CD14-positive monocyte (primary cell): ENCODE measurements around the gene LSM10. TPM values are rescaled to one million over a fixed set of nuclear protein-coding genes. Genes with fewer than 3 reads are reported as not detected.
A peak's percentile ranks its signal among the peaks of the same experiment; 100 is the strongest.

Experiments used
- DNase-seq, 3 donors: peaks; one replicate each; pipeline ENCODE4 v3.0.0-alpha.2; 2011 to 2022
- H2AFZ ChIP-seq: 2 replicates; pipeline ENCODE4 v1.6.0; 2012; ENCODE audit warnings: mild to moderate bottlenecking, low read depth, low read length, inconsistent platforms; ENCODE audit not compliant: insufficient read depth, poor library complexity, severe bottlenecking
- H3K27ac ChIP-seq, 2 donors: 1 replicate in 1 of 2; 2 replicates in 1 of 2; pipeline ENCODE4 v1.5.1; 2012 to 2013; ENCODE audit warnings: low read length in 2 of 2, control low read depth in 1 of 2, inconsistent platforms in 1 of 2, low read depth in 1 of 2, mild to moderate bottlenecking in 1 of 2
- H3K27me3 ChIP-seq, 2 donors: one replicate each; pipeline versions ENCODE4 v1.6.0 to v1.6.1; 2011 to 2013; ENCODE audit warnings: low read length in 2 of 2; ENCODE audit not compliant: control insufficient read depth in 2 of 2, insufficient read depth in 2 of 2
- H3K36me3 ChIP-seq, 2 donors: replicated peaks in 1 of 2; 1 replicate in 1 of 2; 2 replicates in 1 of 2; pipeline versions ENCODE4 v1.5.1 to v1.6.1; 2012 to 2013; ENCODE audit warnings: low read length in 2 of 2, control low read depth in 1 of 2, inconsistent platforms in 1 of 2, mild to moderate bottlenecking in 1 of 2; ENCODE audit not compliant: insufficient read depth in 2 of 2, control insufficient read depth in 1 of 2
- H3K4me1 ChIP-seq, 2 donors: 1 replicate in 1 of 2; 2 replicates in 1 of 2; pipeline versions ENCODE4 v1.5.1 to v1.6.1; 2012 to 2013; ENCODE audit warnings: low read length in 2 of 2, control low read depth in 1 of 2, inconsistent platforms in 1 of 2, mild to moderate bottlenecking in 1 of 2, moderate library complexity in 1 of 2; ENCODE audit not compliant: insufficient read depth in 2 of 2, control insufficient read depth in 1 of 2
- H3K4me2 ChIP-seq: replicated peaks from 2 replicates; pipeline ENCODE3; 2012; ENCODE audit warnings: low read length, moderate library complexity, mild to moderate bottlenecking; ENCODE audit not compliant: poor library complexity, severe bottlenecking; ENCODE audit errors: extremely low read depth
- H3K4me3 ChIP-seq, 3 experiments: fragments of 200-600 bp in 1 of 3; sonication (generic) in 1 of 3; replicated peaks in 1 of 3; 1 replicate in 2 of 3; 2 replicates in 1 of 3; pipeline ENCODE4 v1.5.1; 2011 to 2013; ENCODE audit warnings: low read length in 3 of 3, mild to moderate bottlenecking in 3 of 3, control low read depth in 2 of 3, low read depth in 2 of 3, inconsistent platforms in 1 of 3, moderate library complexity in 1 of 3
- H3K79me2 ChIP-seq: 2 replicates; pipeline ENCODE4 v1.6.0; 2012; ENCODE audit warnings: mild to moderate bottlenecking, control low read depth, inconsistent platforms, low read length, moderate library complexity; ENCODE audit not compliant: insufficient read depth
- H3K9ac ChIP-seq: 2 replicates; pipeline ENCODE4 v1.6.0; 2017; ENCODE audit warnings: low read length, mild to moderate bottlenecking; ENCODE audit not compliant: insufficient read depth, poor library complexity, severe bottlenecking
- H3K9me3 ChIP-seq, 2 donors: replicated peaks in 1 of 2; 1 replicate in 1 of 2; 2 replicates in 1 of 2; pipeline versions ENCODE4 v1.5.1 to v1.6.1; 2012 to 2013; ENCODE audit warnings: low read length in 2 of 2, control low read depth in 1 of 2; ENCODE audit not compliant: control insufficient read depth in 1 of 2, insufficient read depth in 1 of 2
- H4K20me1 ChIP-seq: 2 replicates; pipeline ENCODE4 v1.6.0; 2012; ENCODE audit warnings: mild to moderate bottlenecking, low read length, control low read depth, moderate library complexity; ENCODE audit not compliant: insufficient read depth
- H3K27ac Mint-ChIP-seq, 7 donors: one replicate each; pipeline ENCODE4 v1.8.0; 2020; ENCODE audit warnings: mild to moderate bottlenecking in 7 of 7, mixed read lengths in 7 of 7, moderate library complexity in 6 of 7, inconsistent platforms in 2 of 7
- H3K27me3 Mint-ChIP-seq, 3 donors: one replicate each; pipeline ENCODE4 v1.8.0; 2021 to 2022; ENCODE audit warnings: low read depth in 3 of 3, mild to moderate bottlenecking in 3 of 3, mixed read lengths in 3 of 3, moderate library complexity in 3 of 3, inconsistent platforms in 1 of 3
- H3K36me3 Mint-ChIP-seq, 2 donors: one replicate each; pipeline ENCODE4 v1.8.0; 2020; ENCODE audit warnings: mixed read lengths in 2 of 2, inconsistent platforms in 1 of 2, mild to moderate bottlenecking in 1 of 2
- H3K4me1 Mint-ChIP-seq: one replicate; pipeline ENCODE4 v1.8.0; 2020; ENCODE audit warnings: mild to moderate bottlenecking, mixed read lengths
- H3K4me3 Mint-ChIP-seq, 2 donors: one replicate each; pipeline ENCODE4 v1.8.0; 2020; ENCODE audit warnings: mild to moderate bottlenecking in 2 of 2, mixed read lengths in 2 of 2, moderate library complexity in 1 of 2
- H3K9me3 Mint-ChIP-seq, 7 donors: one replicate each; pipeline ENCODE4 v1.8.0; 2020 to 2022; ENCODE audit warnings: mixed read lengths in 7 of 7, mild to moderate bottlenecking in 6 of 7, moderate library complexity in 6 of 7, inconsistent platforms in 2 of 7
- CTCF ChIP-seq: fragments of 200-600 bp; IDR thresholded peaks from one replicate; pipeline ENCODE4 v1.8.0; 2022; ENCODE audit warnings: antibody characterized with exemption, mild to moderate bottlenecking
- WGBS: methylation state at CpG from one replicate; pipeline ENCODE4 v1.1.5; 2013; ENCODE audit warnings: missing lambda C conversion rate; ENCODE audit not compliant: insufficient coverage; 5-methylcytosine and 5-hydroxymethylcytosine counted together
- intact Hi-C, 2 donors: fragments of 100-400 bp; cut with micrococcal nuclease; formaldehyde crosslinking; loops; one replicate each; pipeline versions ENCODE4 v1.15.0 to v1.15.1; 2023
- polyA plus RNA-seq, 3 donors: library from polyadenylated mRNA; depleted of rRNA in 1 of 3; unstranded in 2 of 3; stranded (reverse) in 1 of 3; fragments of 300-500 nt in 2 of 3; fragments of >200 nt in 1 of 3; fragmentation: Illumina TruSeq in 2 of 3; gene quantifications; 1 replicate in 2 of 3; 2 replicates in 1 of 3; pipeline ENCODE4 v1.2.3, GENCODE V29; 2012 to 2021

The LSM10 gene
- polyA plus RNA-seq, 3 donors = 91.4 to 234 (median 224) TPM

- Histone ChIP-seq H3K9me3 (no peaks in the 10 kb centered on the region), H3K27me3 (no peaks in the 10 kb centered on the region), H3K27ac (no peak overlapping the region), H4K20me1 (no peaks in the 10 kb centered on the region), H3K4me3 (no peak overlapping the region), H3K79me2 (no peaks in the 10 kb centered on the region), H3K4me2 (no peak overlapping the region), H3K4me1 (no peaks in the 10 kb centered on the region), H3K36me3 (no peaks in the 10 kb centered on the region), H3K9ac (no peak overlapping the region), H2AFZ (no peak overlapping the region)
- TF ChIP-seq CTCF = no peak
- Mint-ChIP-seq H3K9me3 (no peaks in the 10 kb centered on the region), H3K36me3 (no peaks in the 10 kb centered on the region), H3K4me3 (no peak overlapping the region), H3K27me3 (peaks cover 0 to 1% (median 1%) of the 10 kb centered on the region in 3 donors), H3K4me1 (peaks cover 3% of the 10 kb centered on the region), H3K27ac (no peak overlapping the region)
- 90% methylated on average over 2 of the region's 3 CpGs for WGBS
- DNase-seq = no peak
- intact Hi-C loops = no loop called here
Observed at GRCh38 chr1:36440646-36441045, 42.9 kb upstream of the LSM10 start.

DNA sequence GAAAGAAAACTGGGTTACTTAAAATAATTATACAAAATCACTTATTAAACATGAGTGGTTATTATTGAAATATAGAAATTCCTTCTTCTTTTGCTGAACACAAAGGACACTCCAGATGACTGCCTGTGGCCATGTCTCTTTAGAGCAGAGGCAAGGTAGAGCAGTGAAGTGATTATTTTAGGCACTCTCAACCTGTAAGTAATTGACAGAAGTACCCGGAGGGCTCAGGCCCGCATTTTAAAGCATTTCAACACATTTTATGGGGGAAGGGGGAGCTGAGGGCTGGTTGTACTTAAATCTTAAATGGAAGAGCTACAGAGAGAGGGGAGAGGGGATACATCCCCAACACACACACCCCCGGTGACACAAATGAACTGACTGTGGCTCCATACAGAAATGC lies 42.3 kb upstream of the LSM10 start:
- Histone ChIP-seq H3K4me1 (no peaks in the 10 kb centered on the region), H4K20me1 (no peaks in the 10 kb centered on the region), H3K9ac (no peak overlapping the region), H3K79me2 (no peaks in the 10 kb centered on the region), H2AFZ (no peak overlapping the region), H3K4me2 (no peak overlapping the region), H3K4me3 (no peak overlapping the region), H3K27ac (no peak overlapping the region), H3K36me3 (no peaks in the 10 kb centered on the region), H3K27me3 (no peaks in the 10 kb centered on the region), H3K9me3 (no peaks in the 10 kb centered on the region)
- WGBS = no CpG with 5 or more reads among the region's 3 CpGs
- H3K9me3 Mint-ChIP-seq = no peaks in the 10 kb centered on the region
- H3K27me3 Mint-ChIP-seq = peaks cover 0 to 1% (median 1%) of the 10 kb centered on the region in 3 donors
- peak overlapping the region in 1 of 7 donors; percentile 50 for H3K27ac Mint-ChIP-seq
- no peaks in the 10 kb centered on the region for H3K36me3 Mint-ChIP-seq
- TF ChIP-seq CTCF = no peak
- peaks cover 3% of the 10 kb centered on the region for H3K4me1 Mint-ChIP-seq
- intact Hi-C loops = no loop called here
- no peak for DNase-seq
- no peak overlapping the region for H3K4me3 Mint-ChIP-seq
